HUES6 (cell line): ENCODE results near the gene XRCC3.

Experiments used
- H3K27ac ChIP-seq: 2 replicates; pipeline ENCODE4 v1.7.0; 2013; ENCODE audit warnings: low read depth, mild to moderate bottlenecking, low read length, inconsistent platforms
- H3K27me3 ChIP-seq: 2 replicates; pipeline ENCODE4 v1.6.1; 2013; ENCODE audit warnings: low read length; ENCODE audit not compliant: control insufficient read depth, insufficient read depth
- H3K36me3 ChIP-seq: 2 replicates; pipeline ENCODE4 v1.6.1; 2013; ENCODE audit warnings: low read length; ENCODE audit not compliant: control insufficient read depth, insufficient read depth
- H3K4me1 ChIP-seq: 2 replicates; pipeline ENCODE4 v1.6.1; 2013; ENCODE audit warnings: low read length; ENCODE audit not compliant: control insufficient read depth, insufficient read depth
- H3K4me3 ChIP-seq: 2 replicates; pipeline ENCODE4 v1.5.1; 2013; ENCODE audit warnings: low read depth, low read length
- H3K9ac ChIP-seq: one replicate; pipeline ENCODE4 v1.6.1; 2013; ENCODE audit warnings: mild to moderate bottlenecking, low read length
- H3K9me3 ChIP-seq: 2 replicates; pipeline ENCODE4 v1.6.1; 2013; ENCODE audit warnings: low read depth, low read length; ENCODE audit not compliant: control insufficient read depth, insufficient read depth

The XRCC3 gene

DNA sequence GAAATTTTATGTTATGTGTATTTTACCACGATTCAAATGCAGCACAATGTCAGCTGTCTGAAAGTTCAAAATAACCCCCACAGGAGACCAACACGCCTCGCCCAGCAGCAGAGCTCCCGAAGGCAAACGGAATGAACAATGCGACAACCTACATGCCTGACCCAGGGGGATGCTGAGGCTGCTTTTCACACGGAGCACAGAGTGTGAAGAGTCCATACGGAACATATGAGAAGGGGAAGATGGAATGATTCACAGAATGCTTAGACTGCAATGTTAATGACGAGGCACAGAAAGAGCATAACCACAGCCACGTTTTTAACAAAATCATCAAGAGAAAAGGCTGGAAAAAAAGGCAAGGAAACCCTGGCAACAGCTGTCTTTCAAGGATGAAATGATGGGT lies 22.9 kb upstream of the XRCC3 start:
- Histone ChIP-seq H3K36me3 (peaks cover 22% of the 10 kb centered on the region), H3K9me3 (no peaks in the 10 kb centered on the region), H3K4me3 (no peak overlapping the region), H3K9ac (no peak overlapping the region), H3K27ac (no peak overlapping the region), H3K4me1 (peaks cover 3% of the 10 kb centered on the region; the same call in 1 of the 2 replicates), H3K27me3 (no peaks in the 10 kb centered on the region)

DNA sequence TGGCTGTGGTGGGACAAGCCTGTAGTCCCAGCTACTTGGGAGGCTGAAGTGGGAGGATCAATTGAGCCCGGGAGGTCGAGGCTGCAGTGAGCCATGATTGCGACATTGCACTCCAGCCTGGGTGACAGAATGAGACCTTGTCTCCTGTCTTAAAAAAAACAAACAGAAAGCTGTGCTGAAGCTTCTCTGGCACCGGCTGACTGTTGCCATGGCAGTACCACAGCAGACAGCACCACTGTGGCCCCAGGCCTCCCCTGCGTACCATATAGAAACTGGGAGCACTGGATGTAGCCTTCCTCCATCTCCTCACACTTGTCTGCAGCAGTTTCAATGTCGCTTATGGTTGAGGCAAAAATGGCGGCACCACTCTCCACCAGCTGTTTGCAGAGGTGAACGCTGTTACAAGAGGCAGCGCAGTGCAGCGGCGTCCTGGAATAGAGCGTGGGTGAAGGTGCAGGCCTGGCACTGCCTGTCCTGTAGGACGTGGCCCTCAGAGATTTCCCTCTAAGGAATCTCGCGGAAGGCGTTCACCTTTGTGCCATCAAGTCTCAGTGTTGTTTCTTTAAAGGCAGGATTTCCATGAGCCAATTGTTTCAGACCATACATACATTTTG lies 22.3 kb upstream of the XRCC3 start:
- peaks cover 28% of the 10 kb centered on the region for H3K36me3 ChIP-seq
- H3K4me3 ChIP-seq, result no peak overlapping the region
- H3K9me3 ChIP-seq, result no peaks in the 10 kb centered on the region
- H3K4me1 ChIP-seq, result peaks cover 3% of the 10 kb centered on the region; the same call in 1 of the 2 replicates
- H3K9ac ChIP-seq, result no peak overlapping the region
- no peaks in the 10 kb centered on the region for H3K27me3 ChIP-seq
- no peak overlapping the region for H3K27ac ChIP-seq

- H3K27ac ChIP-seq, result no peak overlapping the region
- no peak overlapping the region for H3K9ac ChIP-seq
- peaks cover 35% of the 10 kb centered on the region for H3K36me3 ChIP-seq
- H3K4me3 ChIP-seq, result no peak overlapping the region
- H3K9me3 ChIP-seq, result no peaks in the 10 kb centered on the region
- peaks cover 3% of the 10 kb centered on the region; the same call in 1 of the 2 replicates for H3K4me1 ChIP-seq
- H3K27me3 ChIP-seq, result no peaks in the 10 kb centered on the region
These were observed 21.5 kb upstream of the XRCC3 start for GRCh38 chr14:103736546-103737431.

- Histone ChIP-seq H3K27me3 (no peaks in the 10 kb centered on the region), H3K27ac (no peak overlapping the region), H3K36me3 (peaks cover 38% of the 10 kb centered on the region), H3K4me1 (no peaks in the 10 kb centered on the region; the same call in 1 of the 2 replicates), H3K9me3 (no peaks in the 10 kb centered on the region), H3K4me3 (no peak overlapping the region), H3K9ac (no peak overlapping the region)
These were observed 20.7 kb upstream of the XRCC3 start for GRCh38 chr14:103735815-103736545.

DNA sequence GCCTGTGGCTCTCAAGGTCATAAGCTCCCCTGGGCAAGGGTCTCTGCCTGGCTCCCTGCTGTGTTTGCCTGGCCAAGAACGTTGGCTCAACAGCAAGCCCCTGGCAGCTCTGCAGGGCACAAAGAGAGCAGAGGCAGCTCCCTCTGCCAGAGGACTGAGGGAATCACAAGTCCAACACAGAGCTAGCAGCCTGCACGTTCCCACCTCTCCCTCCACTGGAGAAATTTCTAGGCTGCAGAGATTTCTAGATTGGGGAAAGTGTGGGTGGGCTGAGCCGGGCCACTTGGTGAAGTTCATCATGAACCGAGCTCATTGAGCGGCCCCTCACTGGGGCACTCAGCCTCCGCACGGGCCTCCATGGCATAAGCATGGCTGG lies 20.2 kb upstream of the XRCC3 start:
- no peak overlapping the region for H3K9ac ChIP-seq
- no peaks in the 10 kb centered on the region for H3K27me3 ChIP-seq
- H3K4me1 ChIP-seq, result no peaks in the 10 kb centered on the region; the same call in 1 of the 2 replicates
- no peak overlapping the region for H3K4me3 ChIP-seq
- no peak overlapping the region for H3K27ac ChIP-seq
- peaks cover 40% of the 10 kb centered on the region for H3K36me3 ChIP-seq
- no peaks in the 10 kb centered on the region for H3K9me3 ChIP-seq

GRCh38 chr14:103735022-103735421 lies 19.8 kb upstream of the XRCC3 start:
- Histone ChIP-seq H3K9me3 (no peaks in the 10 kb centered on the region), H3K4me3 (no peak overlapping the region), H3K27me3 (no peaks in the 10 kb centered on the region), H3K9ac (no peak overlapping the region), H3K4me1 (no peaks in the 10 kb centered on the region; the same call in 1 of the 2 replicates), H3K36me3 (peaks cover 44% of the 10 kb centered on the region), H3K27ac (no peak overlapping the region)

DNA sequence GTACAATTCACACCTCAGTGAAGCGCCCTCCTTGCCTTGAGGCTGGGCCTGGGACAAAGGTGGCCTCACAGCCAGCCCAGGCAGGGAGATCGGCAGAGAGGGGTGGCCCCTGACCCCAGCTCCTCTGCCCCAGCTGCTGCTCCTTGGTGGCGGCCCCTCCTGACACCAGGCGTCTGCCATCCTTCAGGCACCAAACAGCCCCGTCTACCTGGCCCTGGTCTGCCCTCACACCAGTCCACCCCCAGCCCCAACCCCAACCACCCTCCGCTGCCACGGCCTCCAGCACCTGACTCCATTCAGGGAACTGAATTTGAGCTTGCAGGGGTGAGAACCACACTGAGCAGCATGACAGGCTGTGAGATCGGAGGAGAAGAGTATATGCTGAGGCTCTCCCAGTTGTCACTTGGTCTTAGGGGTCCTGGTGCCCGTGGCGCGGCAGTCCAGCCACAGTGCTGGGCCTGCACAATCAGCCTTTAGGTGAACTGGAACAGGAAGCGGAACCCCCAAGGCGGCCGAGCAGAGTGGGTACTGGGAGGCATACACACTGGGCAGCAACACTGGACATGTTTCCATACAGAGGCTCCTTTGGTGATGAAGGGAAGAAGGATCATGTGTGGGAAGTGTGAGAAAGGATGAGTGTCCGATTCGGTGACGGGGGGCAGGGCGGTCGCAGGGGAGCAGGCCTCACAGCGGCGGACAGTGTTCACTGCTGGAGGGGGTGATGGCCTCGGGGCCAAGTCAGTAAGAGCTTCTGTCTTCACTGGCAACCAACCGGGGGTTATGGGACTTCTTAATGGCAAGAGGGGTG lies 19.0 kb upstream of the XRCC3 start:
- H3K27ac ChIP-seq, result no peak overlapping the region
- peaks cover 51% of the 10 kb centered on the region for H3K36me3 ChIP-seq
- H3K4me3 ChIP-seq, result no peak overlapping the region
- no peaks in the 10 kb centered on the region for H3K9me3 ChIP-seq
- no peaks in the 10 kb centered on the region; the same call in 1 of the 2 replicates for H3K4me1 ChIP-seq
- no peak overlapping the region for H3K9ac ChIP-seq
- H3K27me3 ChIP-seq, result no peaks in the 10 kb centered on the region

DNA sequence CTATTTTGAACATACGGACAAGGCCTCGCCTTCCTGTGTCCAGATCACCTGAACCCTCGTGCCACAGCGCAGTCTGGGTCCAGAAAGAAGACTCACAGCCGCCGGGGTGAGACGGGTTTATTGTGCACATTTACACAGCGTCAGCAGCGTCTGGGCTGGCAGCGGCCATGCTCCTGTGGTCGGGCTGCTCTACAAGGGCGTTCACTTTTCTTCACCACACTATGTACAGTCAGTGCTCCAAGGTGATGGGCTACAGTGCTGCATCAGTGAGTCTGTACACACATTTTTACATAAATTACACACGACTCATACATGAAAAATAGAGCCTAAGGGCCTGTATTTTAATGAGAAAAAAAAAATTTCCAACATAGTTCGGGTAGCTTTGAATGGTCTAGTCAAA lies 18.4 kb upstream of the XRCC3 start:
- peaks cover 58% of the 10 kb centered on the region for H3K36me3 ChIP-seq
- H3K4me3 ChIP-seq, result no peak overlapping the region
- no peak overlapping the region for H3K9ac ChIP-seq
- H3K9me3 ChIP-seq, result no peaks in the 10 kb centered on the region
- no peak overlapping the region for H3K27ac ChIP-seq
- H3K4me1 ChIP-seq, result no peaks in the 10 kb centered on the region; the same call in 1 of the 2 replicates
- H3K27me3 ChIP-seq, result no peaks in the 10 kb centered on the region

DNA sequence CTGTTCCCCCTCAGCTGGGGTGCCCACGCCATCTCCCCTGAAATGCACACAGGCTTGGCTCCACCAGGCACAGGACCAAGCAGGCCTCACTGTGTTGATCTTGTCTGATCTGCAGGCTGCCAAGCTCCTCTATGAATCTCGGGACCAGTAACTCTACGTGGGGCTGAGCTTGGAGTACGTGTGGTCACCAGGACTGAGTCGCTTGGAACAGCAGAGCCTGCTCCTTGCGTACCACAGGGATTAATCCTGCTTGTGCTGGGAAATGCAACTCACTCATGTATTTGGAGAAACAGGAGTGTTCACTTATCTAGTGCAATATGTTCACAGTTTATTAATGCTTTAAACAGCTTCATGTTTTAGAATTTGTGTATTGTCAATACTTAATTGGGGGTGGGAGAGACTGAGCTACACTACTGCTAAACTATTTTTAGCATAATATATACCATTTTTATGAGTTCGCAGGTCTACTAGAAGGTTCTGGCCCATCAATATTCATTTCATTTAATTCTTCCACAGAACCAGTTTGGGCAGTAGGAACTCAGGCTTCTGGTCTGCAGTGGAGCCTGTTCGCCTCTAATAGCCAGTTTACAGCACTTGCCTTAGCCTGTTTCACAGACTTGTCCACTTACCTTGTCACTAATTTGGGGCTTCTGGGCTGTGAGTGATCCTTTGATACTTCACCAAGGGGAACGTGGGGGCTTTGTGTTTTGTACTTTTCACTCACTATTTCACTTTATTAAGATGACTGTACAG lies 17.8 kb upstream of the XRCC3 start:
- H3K36me3 ChIP-seq, result peaks cover 63% of the 10 kb centered on the region
- H3K27me3 ChIP-seq, result no peaks in the 10 kb centered on the region
- H3K9ac ChIP-seq, result no peak overlapping the region
- no peaks in the 10 kb centered on the region for H3K9me3 ChIP-seq
- H3K4me3 ChIP-seq, result no peak overlapping the region
- no peak overlapping the region for H3K27ac ChIP-seq
- H3K4me1 ChIP-seq, result no peaks in the 10 kb centered on the region; the same call in 1 of the 2 replicates
